ENCODE results near the gene ANKS1B. TPM values are rescaled to one million over a fixed set of nuclear protein-coding genes. Genes with fewer than 3 reads are reported as not detected.
A peak's percentile ranks its signal among the peaks of the same experiment; 100 is the strongest.

The ANKS1B gene
- total and polyA plus RNA-seq, 4 experiments from 2014 or later: 0.28 to 0.55 TPM; not detected in 2

GRCh38 chr12:99059824-99060511 lies 924.8 kb downstream of the ANKS1B start:
- no peak overlapping the region for H3K4me3 ChIP-seq (ENCODE audit: low read length in 2 of 2)
- no peaks in the 10 kb centered on the region for H3K36me3 ChIP-seq (ENCODE audit: insufficient read depth, low read length)
- Mint-ChIP-seq H3K27ac (peak overlapping the region in 1 of 7 donors; percentile 6), H3K36me3 (no peaks in the 10 kb centered on the region), H3K4me1 (no peaks in the 10 kb centered on the region), H3K27me3 (peaks cover 0 to 2% of the 10 kb centered on the region in 2 donors), H3K9me3 (peaks cover 0 to 2% (median 0%) of the 10 kb centered on the region in 8 donors), H3K4me3 (no peak overlapping the region)
- no peaks in the 10 kb centered on the region for H3K9me3 ChIP-seq (ENCODE audit: control insufficient read depth in 1 of 2, low read length in 2 of 2)
- H3K27ac ChIP-seq (ENCODE audit: low read depth, low read length): no peak overlapping the region
- no peaks in the 10 kb centered on the region for H3K27me3 ChIP-seq (ENCODE audit: insufficient read depth, low read length)
- no peaks in the 10 kb centered on the region for H3K4me1 ChIP-seq (ENCODE audit: insufficient read depth, low read length)
- ChIA-PET CTCF (ENCODE audit: partially characterized antibody) (interaction anchor here (1.2 kb wide), 1 partner anchor 16 kb away, joined by 4 read pairs; no protein-coding TSS in a partner anchor), POLR2A (ENCODE audit: partially characterized antibody) (no interaction called here)
- no peak for DNase-seq
- intact Hi-C loops (cut with micrococcal nuclease): no loop called here

- H3K27me3 Mint-ChIP-seq: peaks cover 0 to 2% of the 10 kb centered on the region in 2 donors
- no peak for DNase-seq
- no peaks in the 10 kb centered on the region for H3K36me3 Mint-ChIP-seq
- Histone ChIP-seq H3K27me3 (ENCODE audit: insufficient read depth, low read length) (no peaks in the 10 kb centered on the region), H3K4me3 (ENCODE audit: low read length in 2 of 2) (no peak overlapping the region), H3K9me3 (ENCODE audit: control insufficient read depth in 1 of 2, low read length in 2 of 2) (no peaks in the 10 kb centered on the region), H3K36me3 (ENCODE audit: insufficient read depth, low read length) (no peaks in the 10 kb centered on the region), H3K4me1 (ENCODE audit: insufficient read depth, low read length) (no peaks in the 10 kb centered on the region), H3K27ac (ENCODE audit: low read depth, low read length) (no peak overlapping the region)
- no peak overlapping the region for H3K4me3 Mint-ChIP-seq
- no peaks in the 10 kb centered on the region for H3K4me1 Mint-ChIP-seq
- H3K27ac Mint-ChIP-seq: no peak overlapping the region
- H3K9me3 Mint-ChIP-seq: peaks cover 0 to 2% (median 0%) of the 10 kb centered on the region in 8 donors
- ChIA-PET CTCF (ENCODE audit: partially characterized antibody) (interaction anchor here (0.7 to 1.8 kb wide), 2 partner anchors 13 to 193 kb away, joined by 3 to 4 read pairs; no protein-coding TSS in a partner anchor), POLR2A (ENCODE audit: partially characterized antibody) (no interaction called here)
- intact Hi-C loops (cut with micrococcal nuclease): no loop called here
Observed at GRCh38 chr12:99057670-99058069, 927.1 kb downstream of the ANKS1B start.

GRCh38 chr12:99056186-99056585 lies 928.5 kb downstream of the ANKS1B start:
- intact Hi-C loops (cut with micrococcal nuclease): no loop called here
- Mint-ChIP-seq H3K4me1 (no peaks in the 10 kb centered on the region), H3K27me3 (peaks cover 0 to 2% of the 10 kb centered on the region in 2 donors), H3K9me3 (peaks cover 0 to 2% (median 0%) of the 10 kb centered on the region in 8 donors), H3K36me3 (no peaks in the 10 kb centered on the region), H3K27ac (no peak overlapping the region), H3K4me3 (no peak overlapping the region)
- no peak for DNase-seq
- Histone ChIP-seq H3K4me1 (ENCODE audit: insufficient read depth, low read length) (no peaks in the 10 kb centered on the region), H3K36me3 (ENCODE audit: insufficient read depth, low read length) (no peaks in the 10 kb centered on the region), H3K27me3 (ENCODE audit: insufficient read depth, low read length) (no peaks in the 10 kb centered on the region), H3K27ac (ENCODE audit: low read depth, low read length) (no peak overlapping the region), H3K4me3 (ENCODE audit: low read length in 2 of 2) (no peak overlapping the region), H3K9me3 (ENCODE audit: control insufficient read depth in 1 of 2, low read length in 2 of 2) (no peaks in the 10 kb centered on the region)
- ChIA-PET CTCF (ENCODE audit: partially characterized antibody) (interaction anchor here (1.8 kb wide), 1 partner anchor 12 kb away, joined by 4 read pairs; no protein-coding TSS in a partner anchor), POLR2A (ENCODE audit: partially characterized antibody) (no interaction called here)

GRCh38 chr12:99055299-99055698 lies 929.4 kb downstream of the ANKS1B start:
- Mint-ChIP-seq H3K36me3 (no peaks in the 10 kb centered on the region), H3K27me3 (no peaks in the 10 kb centered on the region), H3K9me3 (peaks cover 0 to 2% (median 0%) of the 10 kb centered on the region in 8 donors), H3K27ac (no peak overlapping the region), H3K4me1 (no peaks in the 10 kb centered on the region), H3K4me3 (no peak overlapping the region)
- no peaks in the 10 kb centered on the region for H3K27me3 ChIP-seq (ENCODE audit: insufficient read depth, low read length)
- no peaks in the 10 kb centered on the region for H3K9me3 ChIP-seq (ENCODE audit: control insufficient read depth in 1 of 2, low read length in 2 of 2)
- CTCF ChIA-PET (ENCODE audit: partially characterized antibody): interaction anchor here (3.4 kb wide), 1 partner anchor 12 kb away, joined by 27 read pairs; no protein-coding TSS in a partner anchor
- no peaks in the 10 kb centered on the region for H3K4me1 ChIP-seq (ENCODE audit: insufficient read depth, low read length)
- DNase-seq: no peak
- H3K4me3 ChIP-seq (ENCODE audit: low read length in 2 of 2): no peak overlapping the region
- POLR2A ChIA-PET (ENCODE audit: partially characterized antibody): no interaction called here
- intact Hi-C loops (cut with micrococcal nuclease): no loop called here
- no peaks in the 10 kb centered on the region for H3K36me3 ChIP-seq (ENCODE audit: insufficient read depth, low read length)
- no peak overlapping the region for H3K27ac ChIP-seq (ENCODE audit: low read depth, low read length)

GRCh38 chr12:99054601-99055128 lies 930.1 kb downstream of the ANKS1B start:
- CTCF ChIA-PET (ENCODE audit: partially characterized antibody): interaction anchor here (3.4 kb wide), 1 partner anchor 11 kb away, joined by 27 read pairs; no protein-coding TSS in a partner anchor
- Histone ChIP-seq H3K27ac (ENCODE audit: low read depth, low read length) (no peak overlapping the region), H3K27me3 (ENCODE audit: insufficient read depth, low read length) (no peaks in the 10 kb centered on the region), H3K36me3 (ENCODE audit: insufficient read depth, low read length) (no peaks in the 10 kb centered on the region), H3K9me3 (ENCODE audit: control insufficient read depth in 1 of 2, low read length in 2 of 2) (no peaks in the 10 kb centered on the region), H3K4me1 (ENCODE audit: insufficient read depth, low read length) (no peaks in the 10 kb centered on the region), H3K4me3 (ENCODE audit: low read length in 2 of 2) (no peak overlapping the region)
- Mint-ChIP-seq H3K27ac (no peak overlapping the region), H3K27me3 (peaks cover 0 to 1% of the 10 kb centered on the region in 2 donors), H3K36me3 (no peaks in the 10 kb centered on the region), H3K4me1 (no peaks in the 10 kb centered on the region), H3K4me3 (no peak overlapping the region), H3K9me3 (peaks cover 0 to 2% (median 0%) of the 10 kb centered on the region in 8 donors)
- intact Hi-C loops (cut with micrococcal nuclease): no loop called here
- POLR2A ChIA-PET (ENCODE audit: partially characterized antibody): no interaction called here
- DNase-seq: no peak

- H3K27me3 Mint-ChIP-seq: peaks cover 0 to 1% of the 10 kb centered on the region in 2 donors
- ChIA-PET CTCF (ENCODE audit: partially characterized antibody) (interaction anchor here (3.4 kb wide), 1 partner anchor 10 kb away, joined by 27 read pairs; no protein-coding TSS in a partner anchor), POLR2A (ENCODE audit: partially characterized antibody) (no interaction called here)
- Histone ChIP-seq H3K27ac (ENCODE audit: low read depth, low read length) (no peak overlapping the region), H3K4me1 (ENCODE audit: insufficient read depth, low read length) (no peaks in the 10 kb centered on the region), H3K4me3 (ENCODE audit: low read length in 2 of 2) (no peak overlapping the region), H3K9me3 (ENCODE audit: control insufficient read depth in 1 of 2, low read length in 2 of 2) (no peaks in the 10 kb centered on the region), H3K27me3 (ENCODE audit: insufficient read depth, low read length) (no peaks in the 10 kb centered on the region), H3K36me3 (ENCODE audit: insufficient read depth, low read length) (no peaks in the 10 kb centered on the region)
- H3K4me1 Mint-ChIP-seq: no peaks in the 10 kb centered on the region
- H3K9me3 Mint-ChIP-seq: peaks cover 0 to 2% (median 0%) of the 10 kb centered on the region in 8 donors
- DNase-seq: no peak
- intact Hi-C loops (cut with micrococcal nuclease): no loop called here
- H3K27ac Mint-ChIP-seq: no peak overlapping the region
- no peak overlapping the region for H3K4me3 Mint-ChIP-seq
- H3K36me3 Mint-ChIP-seq: no peaks in the 10 kb centered on the region
Observed at GRCh38 chr12:99053616-99054362, 930.9 kb downstream of the ANKS1B start.

GRCh38 chr12:99049774-99050173 lies 935.0 kb downstream of the ANKS1B start:
- peaks cover 0 to 1% of the 10 kb centered on the region in 2 donors for H3K27me3 Mint-ChIP-seq
- ChIA-PET CTCF (ENCODE audit: partially characterized antibody) (interaction anchor here (1.2 kb wide), 1 partner anchor 12 kb away, joined by 4 read pairs; no protein-coding TSS in a partner anchor), POLR2A (ENCODE audit: partially characterized antibody) (no interaction called here)
- no peaks in the 10 kb centered on the region for H3K36me3 Mint-ChIP-seq
- no peaks in the 10 kb centered on the region for H3K27me3 ChIP-seq (ENCODE audit: insufficient read depth, low read length)
- H3K9me3 ChIP-seq (ENCODE audit: control insufficient read depth in 1 of 2, low read length in 2 of 2): no peaks in the 10 kb centered on the region
- DNase-seq: no peak
- intact Hi-C loops (cut with micrococcal nuclease): loop anchor here (10.0 kb wide), 1 partner anchor 1695 kb away; no protein-coding TSS in a partner anchor
- no peaks in the 10 kb centered on the region for H3K4me1 Mint-ChIP-seq
- H3K4me3 ChIP-seq (ENCODE audit: low read length in 2 of 2): no peak overlapping the region
- H3K9me3 Mint-ChIP-seq: peaks cover 3 to 21% (median 6%) of the 10 kb centered on the region in 8 donors
- no peak overlapping the region for H3K27ac ChIP-seq (ENCODE audit: low read depth, low read length)
- no peak overlapping the region for H3K4me3 Mint-ChIP-seq
- H3K4me1 ChIP-seq (ENCODE audit: insufficient read depth, low read length): no peaks in the 10 kb centered on the region
- H3K36me3 ChIP-seq (ENCODE audit: insufficient read depth, low read length): no peaks in the 10 kb centered on the region
- no peak overlapping the region for H3K27ac Mint-ChIP-seq

All from CD4-positive, alpha-beta memory T cell (primary cell).